ENCODE data around the gene GH1.
"Not testable (repeated sequence)": the region's sequence is repeated elsewhere in the genome, so short reads cannot be mapped to it uniquely, and the experiment has no call there.

DNA sequence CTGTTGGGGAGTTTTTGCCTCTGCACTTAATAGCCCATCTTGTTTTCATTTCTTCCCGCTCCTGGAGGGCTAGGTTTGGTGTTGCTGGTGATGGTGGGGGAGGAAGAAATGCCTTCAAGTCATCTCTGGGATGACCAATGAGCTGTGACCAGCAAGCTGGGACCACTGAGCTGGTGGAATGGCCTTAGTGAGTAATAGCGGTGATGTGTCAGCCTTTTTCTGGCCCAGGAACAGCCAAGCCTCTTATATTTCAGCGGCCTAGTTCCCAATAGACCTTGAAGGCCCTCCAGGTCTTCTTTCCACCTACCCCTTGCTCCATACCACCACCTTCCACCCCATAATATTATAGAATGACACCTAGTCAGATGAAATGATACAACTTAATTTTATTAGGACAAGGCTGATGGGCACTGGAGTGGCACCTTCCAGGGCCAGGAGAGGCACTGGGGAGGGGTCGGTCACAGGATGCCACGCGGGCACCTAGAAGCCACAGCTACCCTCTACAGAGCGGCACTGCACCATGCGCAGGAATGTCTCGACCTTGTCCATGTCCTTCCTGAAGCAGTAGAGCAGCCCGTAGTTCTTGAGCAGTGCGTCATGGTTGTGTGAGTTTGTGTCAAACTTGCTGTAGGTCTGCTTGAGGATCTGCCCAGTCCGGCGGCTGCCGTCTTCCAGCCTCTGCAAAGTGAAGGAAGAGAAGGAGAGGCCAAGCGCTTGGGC is 46.8 kb downstream of the GH1 start:
- TF ChIP-seq, protein P1, sequence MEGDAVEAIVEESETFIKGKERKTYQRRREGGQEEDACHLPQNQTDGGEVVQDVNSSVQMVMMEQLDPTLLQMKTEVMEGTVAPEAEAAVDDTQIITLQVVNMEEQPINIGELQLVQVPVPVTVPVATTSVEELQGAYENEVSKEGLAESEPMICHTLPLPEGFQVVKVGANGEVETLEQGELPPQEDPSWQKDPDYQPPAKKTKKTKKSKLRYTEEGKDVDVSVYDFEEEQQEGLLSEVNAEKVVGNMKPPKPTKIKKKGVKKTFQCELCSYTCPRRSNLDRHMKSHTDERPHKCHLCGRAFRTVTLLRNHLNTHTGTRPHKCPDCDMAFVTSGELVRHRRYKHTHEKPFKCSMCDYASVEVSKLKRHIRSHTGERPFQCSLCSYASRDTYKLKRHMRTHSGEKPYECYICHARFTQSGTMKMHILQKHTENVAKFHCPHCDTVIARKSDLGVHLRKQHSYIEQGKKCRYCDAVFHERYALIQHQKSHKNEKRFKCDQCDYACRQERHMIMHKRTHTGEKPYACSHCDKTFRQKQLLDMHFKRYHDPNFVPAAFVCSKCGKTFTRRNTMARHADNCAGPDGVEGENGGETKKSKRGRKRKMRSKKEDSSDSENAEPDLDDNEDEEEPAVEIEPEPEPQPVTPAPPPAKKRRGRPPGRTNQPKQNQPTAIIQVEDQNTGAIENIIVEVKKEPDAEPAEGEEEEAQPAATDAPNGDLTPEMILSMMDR (IDR thresholded peaks at IDR 0.05), result not testable (repeated sequence)
- not testable (repeated sequence) for TF ChIP-seq EZH2 (IDR thresholded peaks at IDR 0.05; ENCODE audit: borderline replicate concordance, insufficient read depth, low read depth, low read length, poor library complexity, severe bottlenecking)
